HL-60 (cell line): ENCODE data around the gene LPAR2.

Source experiments
- CTCF ChIP-seq: IDR thresholded peaks from one replicate; pipeline ENCODE4 v1.5.1; 2011; ENCODE audit warnings: low read length, control low read depth, inconsistent platforms; ENCODE audit not compliant: insufficient read depth
- GABPA ChIP-seq: IDR thresholded peaks from 2 replicates; pipeline ENCODE4 v1.6.1; 2012; ENCODE audit warnings: low read depth
- POLR2AphosphoS5 ChIP-seq: IDR thresholded peaks from 2 replicates; pipeline ENCODE4 v1.6.1; 2012; ENCODE audit warnings: low read depth
- REST ChIP-seq: IDR thresholded peaks from 2 replicates; pipeline ENCODE4 v1.6.1; 2012; ENCODE audit warnings: low read depth; ENCODE audit not compliant: insufficient replicate concordance
- SPI1 ChIP-seq: IDR thresholded peaks from 2 replicates; pipeline ENCODE4 v1.6.1; 2012; ENCODE audit warnings: low read depth, mild to moderate bottlenecking, borderline replicate concordance

GRCh38 chr19:19594381-19594780, 33.6 kb downstream of the LPAR2 start:
- no peak for TF ChIP-seq CTCF
- TF ChIP-seq GABPA: no peak
- TF ChIP-seq SPI1: no peak
- no peak for TF ChIP-seq POLR2AphosphoS5
- TF ChIP-seq REST: no peak
